ENCODE data around the gene MC1R. TPM values are rescaled to one million over a fixed set of nuclear protein-coding genes. Genes with fewer than 3 reads are reported as not detected.

Gene MC1R
- total and polyA plus RNA-seq, 2 of the 8 experiments (the other 6 are each of a cell fraction or from before 2014, with no cell fraction given), result 2.2 to 2.9 TPM

DNA sequence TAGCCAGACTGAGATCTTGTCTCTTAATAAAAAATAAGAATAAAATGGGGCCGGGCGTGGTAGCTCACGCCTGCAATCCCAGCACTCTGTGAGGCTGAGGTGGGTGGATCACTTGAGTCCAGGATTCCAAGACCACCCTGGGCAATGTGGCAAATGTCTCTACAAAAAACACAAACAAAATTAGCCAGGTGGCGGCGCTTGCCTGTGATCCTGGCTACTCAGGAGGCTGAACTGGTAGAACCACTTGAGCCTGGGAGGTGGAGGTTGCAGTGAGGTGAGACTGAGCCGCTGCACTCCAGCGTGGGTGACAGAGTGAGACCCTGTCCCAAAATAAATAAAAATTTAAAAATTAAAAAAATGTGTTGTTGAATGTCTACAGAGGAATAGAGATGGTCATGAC, 27.0 kb downstream of the MC1R start (continued):
- TF ChIP-seq POU5F1 (IDR thresholded peaks at IDR 0.05; ENCODE audit: low read depth, low read length) (no peak), HDAC2 (IDR thresholded peaks at IDR 0.05; ENCODE audit: borderline replicate concordance in 1 of 2, low read depth in 2 of 2, low read length in 2 of 2) (no peak), RAD21 (IDR thresholded peaks at IDR 0.05 in 1 of 2, conservative IDR thresholded peaks at IDR 0.05 in 1 of 2; ENCODE audit: low read depth in 2 of 2, low read length in 2 of 2) (peak in 1 of 2 experiments; percentile 28; a peak in 1 of 4 replicates), EGR1 (IDR thresholded peaks at IDR 0.05; ENCODE audit: borderline replicate concordance, low read depth, low read length) (no peak)
